HG02885 (cell line): ENCODE results near the gene USF2.

Experiments used
- ATAC-seq: cut with Tn5 transposase; IDR thresholded peaks from one replicate; pipeline ENCODE4 v1.9.1; 2021; ENCODE audit warnings: mild to moderate bottlenecking; ENCODE audit not compliant: unreplicated experiment, poor library complexity

USF2 gene

GRCh38 chr19:35240327-35240726 lies 28.4 kb upstream of the USF2 start:
- ATAC-seq = no peak

GRCh38 chr19:35241417-35241816 lies 27.3 kb upstream of the USF2 start:
- no peak for ATAC-seq

- ATAC-seq = no peak
These were observed 22.2 kb upstream of the USF2 start for GRCh38 chr19:35246466-35247092.

GRCh38 chr19:35247526-35248309 lies 21.0 kb upstream of the USF2 start:
- peak; percentile 40 for ATAC-seq

- ATAC-seq = peak; percentile 85
These were observed 20.2 kb upstream of the USF2 start, which contains the start of gene LSR for GRCh38 chr19:35248310-35249145. LSR (plus strand) TSS chr19:35249002; CDS start chr19:35249023, 21 bp downstream.

GRCh38 chr19:35249146-35249847 lies 19.5 kb upstream of the USF2 start:
- ATAC-seq = peak; percentile 3

GRCh38 chr19:35249848-35250711 lies 18.7 kb upstream of the USF2 start:
- no peak for ATAC-seq

GRCh38 chr19:35251456-35251855 lies 17.3 kb upstream of the USF2 start:
- ATAC-seq = no peak

GRCh38 chr19:35253316-35254286 lies 15.2 kb upstream of the USF2 start:
- ATAC-seq = no peak

- no peak for ATAC-seq
These were observed 14.1 kb upstream of the USF2 start for GRCh38 chr19:35254341-35255297.

- ATAC-seq = no peak
These were observed 12.2 kb upstream of the USF2 start for GRCh38 chr19:35256566-35256965.

GRCh38 chr19:35257113-35257461 lies 11.7 kb upstream of the USF2 start:
- ATAC-seq = no peak

GRCh38 chr19:35260694-35261304 lies 8.0 kb upstream of the USF2 start:
- ATAC-seq = no peak

- ATAC-seq = no peak
These were observed 7.2 kb upstream of the USF2 start for GRCh38 chr19:35261356-35262100.

GRCh38 chr19:35262101-35262761 lies 6.5 kb upstream of the USF2 start:
- ATAC-seq = no peak
